HepG2 (cell line): Measurements from ENCODE around the gene TBC1D1.

Source experiments
- GZF1 ChIP-seq: sonication (generic); formaldehyde crosslinking; IDR thresholded peaks from 2 replicates; pipeline ENCODE4 v1.5.1; 2020; ENCODE audit warnings: mild to moderate bottlenecking, missing genetic modification reagents
- PLRG1 ChIP-seq: fragments of 450-650 bp; conservative IDR thresholded peaks from 2 replicates; pipeline ENCODE4 v1.6.1; 2016

- TF ChIP-seq PLRG1: no peak
- TF ChIP-seq GZF1: no peak
These were observed 135.4 kb downstream of the TBC1D1 start for GRCh38 chr4:38026158-38026740.
